ENCODE measurements around the gene DHRS11. TPM values are rescaled to one million over a fixed set of nuclear protein-coding genes. Genes with fewer than 3 reads are reported as not detected.

The DHRS11 gene
- total RNA-seq, 1 experiment from 2014 or later = 24.2 TPM

DNA sequence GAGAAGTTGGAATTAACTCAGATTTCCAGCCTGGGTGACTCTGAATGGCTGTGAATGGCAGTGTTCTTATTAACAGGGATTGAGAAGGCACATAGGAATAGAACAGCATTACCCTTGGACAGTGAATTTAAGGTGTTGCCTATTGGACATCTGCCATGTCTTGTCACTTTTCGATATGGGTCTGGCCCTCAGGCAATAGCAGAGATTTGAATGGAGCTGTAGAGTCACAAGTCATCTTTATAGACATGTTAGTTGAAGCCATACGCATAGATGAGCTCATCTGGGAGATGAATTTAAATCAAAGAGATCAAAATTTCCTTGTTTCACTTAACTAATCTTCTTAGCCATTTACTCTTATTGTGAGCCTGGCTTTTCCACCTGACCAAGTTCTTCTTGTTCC lies 14.9 kb upstream of the DHRS11 start:
- ChIA-PET CTCF (interaction anchor here (0.6 kb wide), 1 partner anchor 14 kb away, joined by 6 read pairs; no protein-coding TSS in a partner anchor), POLR2A (ENCODE audit: unreplicated experiment) (no interaction called here)
- Histone ChIP-seq H3F3A (ENCODE audit: insufficient read depth, low read depth) (no peaks in the 10 kb centered on the region; the same call in 1 of the 2 replicates), H3K27me3 (ENCODE audit: insufficient read depth, low read depth) (no peaks in the 10 kb centered on the region), H3K4me3 (no peak overlapping the region), H3K79me2 (ENCODE audit: low read depth) (peaks cover 11% of the 10 kb centered on the region; the same call in 1 of the 2 replicates), H3K9me3 (ENCODE audit: insufficient read depth, low read depth) (no peaks in the 10 kb centered on the region), H2AFZ (no peak overlapping the region), H3K4me1 (replicated peaks; ENCODE audit: insufficient read depth) (no peaks in the 10 kb centered on the region), H4K20me1 (ENCODE audit: insufficient read depth) (peaks cover 39% of the 10 kb centered on the region), H3K36me3 (ENCODE audit: low read depth) (peaks cover 34% of the 10 kb centered on the region), H3K9me2 (ENCODE audit: insufficient read depth) (no peaks in the 10 kb centered on the region), H3K27ac (no peak overlapping the region), H3K4me2 (no peak overlapping the region)
- no peak for DNase-seq
- no TSS peak for BruUV-seq (replicated peaks)
- no peak for TF ChIP-seq EZH2 (IDR thresholded peaks at IDR 0.05; ENCODE audit: low read depth)
- TF ChIP-seq, protein P1, sequence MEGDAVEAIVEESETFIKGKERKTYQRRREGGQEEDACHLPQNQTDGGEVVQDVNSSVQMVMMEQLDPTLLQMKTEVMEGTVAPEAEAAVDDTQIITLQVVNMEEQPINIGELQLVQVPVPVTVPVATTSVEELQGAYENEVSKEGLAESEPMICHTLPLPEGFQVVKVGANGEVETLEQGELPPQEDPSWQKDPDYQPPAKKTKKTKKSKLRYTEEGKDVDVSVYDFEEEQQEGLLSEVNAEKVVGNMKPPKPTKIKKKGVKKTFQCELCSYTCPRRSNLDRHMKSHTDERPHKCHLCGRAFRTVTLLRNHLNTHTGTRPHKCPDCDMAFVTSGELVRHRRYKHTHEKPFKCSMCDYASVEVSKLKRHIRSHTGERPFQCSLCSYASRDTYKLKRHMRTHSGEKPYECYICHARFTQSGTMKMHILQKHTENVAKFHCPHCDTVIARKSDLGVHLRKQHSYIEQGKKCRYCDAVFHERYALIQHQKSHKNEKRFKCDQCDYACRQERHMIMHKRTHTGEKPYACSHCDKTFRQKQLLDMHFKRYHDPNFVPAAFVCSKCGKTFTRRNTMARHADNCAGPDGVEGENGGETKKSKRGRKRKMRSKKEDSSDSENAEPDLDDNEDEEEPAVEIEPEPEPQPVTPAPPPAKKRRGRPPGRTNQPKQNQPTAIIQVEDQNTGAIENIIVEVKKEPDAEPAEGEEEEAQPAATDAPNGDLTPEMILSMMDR (conservative IDR thresholded peaks at IDR 0.05) = no peak
- intact Hi-C loops (cut with micrococcal nuclease; ENCODE audit: unreplicated experiment) = no loop called here

DNA sequence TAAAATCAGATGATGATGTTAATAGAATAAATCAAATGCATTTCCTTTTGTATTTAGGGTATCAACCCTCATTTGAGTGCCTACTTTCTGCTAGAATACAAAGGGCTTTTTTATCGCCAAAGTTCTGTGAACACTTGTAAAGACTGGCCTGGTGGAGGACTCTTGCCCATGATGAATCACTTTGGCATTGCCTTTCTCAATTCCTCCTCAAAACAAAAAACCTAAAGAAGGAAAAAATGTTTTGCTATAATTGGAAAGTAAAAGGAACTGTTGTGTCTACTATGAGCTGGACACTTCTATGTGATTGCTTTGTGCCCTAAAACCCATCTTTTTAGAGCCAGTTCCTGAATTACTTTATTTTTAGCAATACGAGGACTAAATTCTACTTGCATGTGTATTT lies 13.0 kb upstream of the DHRS11 start:
- no TSS peak for BruUV-seq (replicated peaks)
- Histone ChIP-seq H3K9me2 (ENCODE audit: insufficient read depth) (no peaks in the 10 kb centered on the region), H3K4me3 (no peak overlapping the region), H3K4me2 (no peak overlapping the region), H3K4me1 (replicated peaks; ENCODE audit: insufficient read depth) (no peaks in the 10 kb centered on the region), H4K20me1 (ENCODE audit: insufficient read depth) (peaks cover 29% of the 10 kb centered on the region), H3K9me3 (ENCODE audit: insufficient read depth, low read depth) (no peaks in the 10 kb centered on the region), H3K27ac (no peak overlapping the region), H3K79me2 (ENCODE audit: low read depth) (peaks cover 8% of the 10 kb centered on the region; the same call in 1 of the 2 replicates), H3K36me3 (ENCODE audit: low read depth) (peaks cover 37% of the 10 kb centered on the region), H3F3A (ENCODE audit: insufficient read depth, low read depth) (no peaks in the 10 kb centered on the region; the same call in 1 of the 2 replicates), H2AFZ (no peak overlapping the region), H3K27me3 (ENCODE audit: insufficient read depth, low read depth) (no peaks in the 10 kb centered on the region)
- TF ChIP-seq EZH2 (IDR thresholded peaks at IDR 0.05; ENCODE audit: low read depth) = no peak
- TF ChIP-seq, protein P1 (conservative IDR thresholded peaks at IDR 0.05) = no peak
- DNase-seq = no peak
- POLR2A ChIA-PET (ENCODE audit: unreplicated experiment) = no interaction called here
- intact Hi-C loops (cut with micrococcal nuclease; ENCODE audit: unreplicated experiment) = no loop called here
- CTCF ChIA-PET = no interaction called here

DNA sequence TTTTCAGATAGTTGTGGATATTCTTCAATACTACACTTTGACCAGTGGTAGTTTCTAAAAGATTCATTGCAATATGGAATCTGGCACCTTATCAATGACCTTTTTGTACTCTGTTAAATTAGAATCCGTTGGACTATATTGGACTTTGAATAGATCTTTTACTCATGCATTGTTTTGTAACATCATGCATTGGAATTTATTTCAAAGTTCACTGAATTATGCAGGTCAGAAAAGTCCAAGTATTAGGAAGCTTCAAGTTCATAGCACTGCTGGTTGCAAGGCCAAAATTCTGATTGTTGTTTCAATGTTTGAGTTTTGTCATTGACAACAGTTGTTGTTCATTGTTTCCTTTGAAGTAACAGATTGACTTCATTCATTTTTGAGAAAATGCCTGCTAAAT lies 7.9 kb upstream of the DHRS11 start:
- intact Hi-C loops (cut with micrococcal nuclease; ENCODE audit: unreplicated experiment) = no loop called here
- Histone ChIP-seq H3K36me3 (ENCODE audit: low read depth) (peaks cover 34% of the 10 kb centered on the region), H3K4me1 (replicated peaks; ENCODE audit: insufficient read depth) (no peaks in the 10 kb centered on the region), H3K79me2 (ENCODE audit: low read depth) (no peaks in the 10 kb centered on the region), H3K4me3 (no peak overlapping the region), H2AFZ (no peak overlapping the region), H3F3A (ENCODE audit: insufficient read depth, low read depth) (peaks cover 7% of the 10 kb centered on the region; the same call in 1 of the 2 replicates), H4K20me1 (ENCODE audit: insufficient read depth) (peaks cover 18% of the 10 kb centered on the region; the same call in 1 of the 2 replicates), H3K27ac (no peak overlapping the region), H3K9me3 (ENCODE audit: insufficient read depth, low read depth) (no peaks in the 10 kb centered on the region), H3K9me2 (ENCODE audit: insufficient read depth) (no peaks in the 10 kb centered on the region), H3K4me2 (no peak overlapping the region), H3K27me3 (ENCODE audit: insufficient read depth, low read depth) (no peaks in the 10 kb centered on the region)
- ChIA-PET CTCF (no interaction called here), POLR2A (ENCODE audit: unreplicated experiment) (no interaction called here)
- no peak for DNase-seq
- TF ChIP-seq, protein P1 (conservative IDR thresholded peaks at IDR 0.05) = no peak
- TF ChIP-seq EZH2 (IDR thresholded peaks at IDR 0.05; ENCODE audit: low read depth) = no peak
- no TSS peak for BruUV-seq (replicated peaks)
